Measurements from ENCODE around the gene KRT15. TPM values are rescaled to one million over a fixed set of nuclear protein-coding genes. Genes with fewer than 3 reads are reported as not detected.

Gene KRT15
- total RNA-seq, 2 donors from 2014 or later: 0.68 TPM; not detected in 1

DNA sequence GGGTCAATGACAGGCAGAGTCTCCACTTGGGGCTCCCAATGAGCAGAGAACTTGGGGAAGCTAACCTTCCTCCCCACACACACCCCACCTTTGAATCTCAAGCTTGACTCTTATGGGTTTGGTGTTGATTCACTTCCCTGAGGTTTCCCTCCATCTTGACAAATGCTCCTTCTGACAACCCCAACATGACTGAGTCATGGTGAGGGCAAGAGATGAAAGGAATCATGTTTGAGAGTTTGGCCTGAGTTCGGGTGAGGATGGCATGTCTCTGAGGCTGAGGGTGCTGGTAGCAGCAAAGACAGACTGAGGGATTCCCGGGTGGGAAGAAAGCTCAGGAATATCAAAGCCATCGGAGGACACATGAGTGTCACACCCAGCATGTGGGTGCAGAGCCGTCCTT lies 34.5 kb upstream of the KRT15 start:
- TF ChIP-seq, protein P1, sequence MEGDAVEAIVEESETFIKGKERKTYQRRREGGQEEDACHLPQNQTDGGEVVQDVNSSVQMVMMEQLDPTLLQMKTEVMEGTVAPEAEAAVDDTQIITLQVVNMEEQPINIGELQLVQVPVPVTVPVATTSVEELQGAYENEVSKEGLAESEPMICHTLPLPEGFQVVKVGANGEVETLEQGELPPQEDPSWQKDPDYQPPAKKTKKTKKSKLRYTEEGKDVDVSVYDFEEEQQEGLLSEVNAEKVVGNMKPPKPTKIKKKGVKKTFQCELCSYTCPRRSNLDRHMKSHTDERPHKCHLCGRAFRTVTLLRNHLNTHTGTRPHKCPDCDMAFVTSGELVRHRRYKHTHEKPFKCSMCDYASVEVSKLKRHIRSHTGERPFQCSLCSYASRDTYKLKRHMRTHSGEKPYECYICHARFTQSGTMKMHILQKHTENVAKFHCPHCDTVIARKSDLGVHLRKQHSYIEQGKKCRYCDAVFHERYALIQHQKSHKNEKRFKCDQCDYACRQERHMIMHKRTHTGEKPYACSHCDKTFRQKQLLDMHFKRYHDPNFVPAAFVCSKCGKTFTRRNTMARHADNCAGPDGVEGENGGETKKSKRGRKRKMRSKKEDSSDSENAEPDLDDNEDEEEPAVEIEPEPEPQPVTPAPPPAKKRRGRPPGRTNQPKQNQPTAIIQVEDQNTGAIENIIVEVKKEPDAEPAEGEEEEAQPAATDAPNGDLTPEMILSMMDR (IDR thresholded peaks at IDR 0.05): no peak
- DNase-seq (ENCODE audit: low spot score): no peak
- Histone ChIP-seq H3K4me1 (ENCODE audit: control insufficient read depth in 1 of 2, low read depth in 2 of 2) (peaks cover 9 to 17% of the 10 kb centered on the region in 2 donors), H3K36me3 (no peaks in the 10 kb centered on the region), H3K4me3 (no peak overlapping the region), H3K27ac (no peak overlapping the region), H3K9me3 (no peaks in the 10 kb centered on the region), H3K27me3 (replicated peaks; ENCODE audit: insufficient read depth) (peaks cover 6% of the 10 kb centered on the region)
- no peak for ATAC-seq (ENCODE audit: insufficient number of reproducible peaks, low FRiP score, low read depth)

DNA sequence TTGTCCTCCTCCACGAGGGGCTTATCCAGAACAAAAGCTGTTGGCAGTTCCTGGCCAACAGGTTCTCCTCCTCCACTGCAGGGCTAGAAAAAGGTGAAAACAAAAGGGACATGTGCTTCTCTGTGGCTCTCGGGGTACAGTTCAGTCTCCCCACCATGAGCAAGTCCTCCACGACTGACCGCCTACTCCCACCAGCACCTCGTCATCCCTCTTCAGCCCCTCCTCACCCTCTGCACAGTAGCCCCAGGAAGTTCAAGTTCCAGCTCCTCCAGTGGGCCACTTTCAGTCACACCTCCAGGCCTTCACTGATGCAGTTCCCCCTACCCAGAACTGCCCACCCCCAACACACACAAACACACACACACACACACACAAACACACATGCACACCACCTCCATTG lies 33.8 kb upstream of the KRT15 start:
- DNase-seq (ENCODE audit: low spot score): no peak
- TF ChIP-seq, protein P1 (IDR thresholded peaks at IDR 0.05): no peak
- Histone ChIP-seq H3K36me3 (no peaks in the 10 kb centered on the region), H3K9me3 (no peaks in the 10 kb centered on the region), H3K4me1 (ENCODE audit: control insufficient read depth in 1 of 2, low read depth in 2 of 2) (peaks cover 11 to 24% of the 10 kb centered on the region in 2 donors), H3K4me3 (no peak overlapping the region), H3K27ac (no peak overlapping the region), H3K27me3 (replicated peaks; ENCODE audit: insufficient read depth) (no peaks in the 10 kb centered on the region)
- ATAC-seq (ENCODE audit: insufficient number of reproducible peaks, low FRiP score, low read depth): no peak

DNA sequence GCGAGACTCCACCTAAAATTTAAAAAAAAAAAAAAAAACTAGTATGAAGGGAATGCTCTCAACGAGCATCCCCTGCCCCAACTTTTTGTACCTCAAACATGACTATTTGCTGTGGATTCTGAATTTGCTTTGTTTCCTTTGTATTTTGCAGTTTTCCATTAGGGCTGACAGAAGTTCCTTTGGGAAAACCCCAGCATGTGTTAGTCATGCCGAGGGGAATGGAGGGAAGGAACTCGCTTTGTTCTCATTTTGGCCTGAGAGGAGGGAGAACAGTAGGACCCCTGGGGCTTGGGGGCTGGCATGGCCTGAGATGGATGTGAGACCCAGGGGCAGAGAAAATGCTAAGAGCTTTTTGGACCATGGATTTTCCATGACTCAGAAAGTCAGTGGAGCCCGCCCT lies 32.7 kb upstream of the KRT15 start:
- TF ChIP-seq, protein P1 (IDR thresholded peaks at IDR 0.05): no peak
- H3K36me3 ChIP-seq: no peaks in the 10 kb centered on the region
- peaks cover 11 to 29% of the 10 kb centered on the region in 2 donors for H3K4me1 ChIP-seq (ENCODE audit: control insufficient read depth in 1 of 2, low read depth in 2 of 2)
- H3K27ac ChIP-seq: no peak overlapping the region
- H3K27me3 ChIP-seq (replicated peaks; ENCODE audit: insufficient read depth): no peaks in the 10 kb centered on the region
- DNase-seq (ENCODE audit: low spot score): no peak
- no peak for ATAC-seq (ENCODE audit: insufficient number of reproducible peaks, low FRiP score, low read depth)
- H3K4me3 ChIP-seq: no peak overlapping the region
- no peaks in the 10 kb centered on the region for H3K9me3 ChIP-seq

DNA sequence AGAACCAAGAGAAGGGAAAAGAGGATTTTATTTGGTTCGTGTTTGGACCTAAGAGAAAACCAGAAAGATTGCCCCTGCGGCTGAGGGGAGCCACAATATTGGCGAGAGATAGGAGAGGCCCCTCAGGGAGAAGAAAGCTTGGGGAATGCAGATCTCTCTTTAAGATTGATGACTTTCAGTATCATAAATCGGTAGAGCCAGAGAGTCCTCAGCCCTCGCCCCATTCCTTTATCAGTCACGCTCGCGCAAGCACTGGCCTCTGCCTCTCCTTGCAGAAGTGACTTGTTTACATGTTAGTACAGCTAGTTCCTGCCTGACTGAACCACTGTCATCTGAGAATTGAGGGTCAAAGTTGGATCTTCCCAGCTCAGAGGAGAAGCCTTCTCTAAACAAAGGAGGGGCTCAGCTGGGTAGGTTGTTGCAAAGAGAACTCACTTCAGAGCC lies 30.9 kb upstream of the KRT15 start:
- TF ChIP-seq, protein P1 (IDR thresholded peaks at IDR 0.05): no peak
- no peak overlapping the region for H3K4me3 ChIP-seq
- peaks cover 11 to 30% of the 10 kb centered on the region in 2 donors for H3K4me1 ChIP-seq (ENCODE audit: control insufficient read depth in 1 of 2, low read depth in 2 of 2)
- no peak overlapping the region for H3K27ac ChIP-seq
- no peak for DNase-seq (ENCODE audit: low spot score)
- H3K27me3 ChIP-seq (replicated peaks; ENCODE audit: insufficient read depth): no peaks in the 10 kb centered on the region
- no peak for ATAC-seq (ENCODE audit: insufficient number of reproducible peaks, low FRiP score, low read depth)
- H3K9me3 ChIP-seq: no peaks in the 10 kb centered on the region
- no peaks in the 10 kb centered on the region for H3K36me3 ChIP-seq

DNA sequence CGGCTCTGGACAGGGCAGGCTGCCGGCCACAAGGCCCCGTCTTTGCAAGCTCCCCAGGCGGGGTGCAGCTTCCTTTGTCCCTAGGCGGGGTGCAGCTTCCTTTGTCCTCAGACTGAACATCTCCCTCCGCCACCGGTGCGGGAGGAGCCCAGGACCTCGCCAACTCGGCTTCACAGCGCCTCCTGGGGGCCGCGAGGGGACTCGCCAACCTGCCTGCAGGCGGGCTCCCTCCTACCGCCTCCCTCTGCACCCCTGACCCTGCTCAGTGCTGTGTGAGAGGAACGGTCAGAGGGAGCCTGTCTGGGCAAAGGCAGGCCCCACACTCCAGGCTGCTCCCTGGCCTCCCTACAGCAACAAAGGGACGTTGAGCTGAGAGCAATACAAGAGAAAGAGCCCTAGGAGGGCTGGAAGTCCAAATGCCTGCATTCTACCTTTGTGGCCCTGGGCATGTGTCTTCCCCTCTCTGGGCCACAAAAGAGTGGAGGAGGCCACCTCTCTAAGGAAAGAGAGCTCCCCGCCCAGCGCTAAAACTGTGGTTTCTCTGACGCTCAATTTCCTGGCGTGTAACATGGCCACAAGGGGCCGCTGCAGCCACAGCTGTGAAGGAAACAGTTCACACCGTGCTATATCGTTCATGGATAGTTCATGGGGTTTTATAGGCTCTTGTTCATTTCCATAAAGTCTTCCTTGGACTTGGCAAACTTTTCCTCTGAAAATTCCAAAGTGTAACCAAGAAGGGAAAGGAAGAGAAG lies 30.3 kb upstream of the KRT15 start:
- peak; percentile 50 for ATAC-seq (ENCODE audit: insufficient number of reproducible peaks, low FRiP score, low read depth)
- TF ChIP-seq, protein P1 (IDR thresholded peaks at IDR 0.05): peak; percentile 83

More for the DNA sequence above, 30.3 kb upstream of the KRT15 start:
- H3K36me3 ChIP-seq: no peaks in the 10 kb centered on the region
- peak; percentile 45 for DNase-seq (ENCODE audit: low spot score)
- H3K4me3 ChIP-seq: peak overlapping the region; percentile 64
- no peaks in the 10 kb centered on the region for H3K27me3 ChIP-seq (replicated peaks; ENCODE audit: insufficient read depth)
- H3K27ac ChIP-seq: peak overlapping the region; percentile 55 to 70
- H3K9me3 ChIP-seq: no peaks in the 10 kb centered on the region
- peaks cover 11 to 34% of the 10 kb centered on the region in 2 donors for H3K4me1 ChIP-seq (ENCODE audit: control insufficient read depth in 1 of 2, low read depth in 2 of 2)

Measured in thoracic aorta (tissue), 2 donors.